Measurements from ENCODE around the gene PAGR1.

PAGR1 gene

GRCh38 chr16:29837841-29838240 lies 21.9 kb downstream of the PAGR1 start:
- no peak overlapping the region for H3K4me3 ChIP-seq (ENCODE audit: low read depth, low read length)
- TF ChIP-seq CTCF (IDR thresholded peaks at IDR 0.05; ENCODE audit: low read depth, low read length): no peak

DNA sequence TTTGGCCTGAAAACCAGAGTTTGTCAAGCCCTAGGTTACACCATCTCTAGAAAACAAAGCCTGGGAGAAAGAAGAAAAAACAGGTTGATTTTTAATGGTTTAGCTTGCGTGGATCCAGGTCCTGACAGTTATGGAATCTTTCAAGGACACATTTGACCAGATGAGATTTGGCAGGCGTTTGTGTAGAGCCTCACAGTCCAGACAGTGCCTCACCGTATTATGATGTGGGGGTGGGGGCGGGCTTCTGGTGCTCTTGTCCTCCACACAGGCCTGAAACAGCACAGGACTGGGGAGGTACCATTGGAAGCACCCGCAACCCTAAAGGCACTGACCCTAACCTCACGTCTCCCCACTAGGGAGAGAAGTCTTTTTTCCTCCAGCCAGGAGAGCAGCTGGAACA lies 23.9 kb downstream of the PAGR1 start:
- no peak for TF ChIP-seq CTCF (IDR thresholded peaks at IDR 0.05; ENCODE audit: low read depth, low read length)
- no peak overlapping the region for H3K4me3 ChIP-seq (ENCODE audit: low read depth, low read length)

- no peak overlapping the region for H3K4me3 ChIP-seq (ENCODE audit: low read depth, low read length)
- no peak for TF ChIP-seq CTCF (IDR thresholded peaks at IDR 0.05; ENCODE audit: low read depth, low read length)
Measured at GRCh38 chr16:29840240-29840639, 24.3 kb downstream of the PAGR1 start.

DNA sequence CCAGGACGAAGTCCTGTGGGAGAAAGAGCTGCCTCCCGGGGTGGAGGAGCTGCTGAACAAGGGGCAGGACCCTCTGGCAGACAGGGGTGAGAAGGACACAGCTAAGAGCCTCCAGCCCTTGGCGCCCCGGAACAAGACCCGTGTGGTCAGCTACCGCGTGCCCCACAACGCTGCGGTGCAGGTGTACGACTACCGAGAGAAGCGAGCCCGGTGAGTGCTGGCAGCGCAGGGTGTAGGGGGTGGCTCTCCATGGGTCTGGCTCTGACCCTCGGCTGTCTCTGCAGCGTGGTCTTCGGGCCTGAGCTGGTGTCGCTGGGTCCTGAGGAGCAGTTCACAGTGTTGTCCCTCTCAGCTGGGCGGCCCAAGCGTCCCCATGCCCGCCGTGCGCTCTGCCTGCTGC lies 25.7 kb downstream of the PAGR1 start:
- H3K4me3 ChIP-seq (ENCODE audit: low read depth, low read length): no peak overlapping the region
- TF ChIP-seq CTCF (IDR thresholded peaks at IDR 0.05; ENCODE audit: low read depth, low read length): no peak

DNA sequence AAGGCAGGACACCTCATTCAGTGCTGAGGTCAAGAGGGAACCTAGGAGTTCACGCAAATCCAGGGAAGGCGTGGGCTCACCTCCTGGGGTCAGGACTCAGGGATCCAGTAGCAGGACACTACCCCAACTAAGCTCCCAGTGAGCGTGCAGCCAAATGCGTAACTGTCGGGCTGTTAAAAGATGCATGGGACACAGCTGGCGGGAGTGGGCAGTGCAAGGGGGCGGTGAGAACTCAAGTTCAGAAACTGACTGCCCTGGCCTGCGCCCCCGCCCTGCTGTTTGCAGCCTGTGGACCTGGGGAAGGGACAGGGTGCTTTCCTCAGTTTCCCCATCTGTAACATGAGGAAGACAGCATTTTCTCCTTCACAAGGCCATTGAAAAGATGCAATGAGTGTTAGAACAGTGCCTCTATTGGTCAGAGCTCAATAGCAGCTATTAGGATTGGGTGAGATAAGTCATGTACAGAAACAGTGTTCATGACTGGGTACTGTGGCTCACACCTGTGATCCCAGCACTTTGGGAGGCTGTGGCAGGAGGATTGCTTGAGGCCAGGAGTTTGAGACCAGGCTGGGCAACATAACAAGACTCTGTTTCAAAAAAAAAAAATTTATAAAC lies 26.9 kb downstream of the PAGR1 start:
- H3K4me3 ChIP-seq (ENCODE audit: low read depth, low read length): no peak overlapping the region
- TF ChIP-seq CTCF (IDR thresholded peaks at IDR 0.05; ENCODE audit: low read depth, low read length): no peak

DNA sequence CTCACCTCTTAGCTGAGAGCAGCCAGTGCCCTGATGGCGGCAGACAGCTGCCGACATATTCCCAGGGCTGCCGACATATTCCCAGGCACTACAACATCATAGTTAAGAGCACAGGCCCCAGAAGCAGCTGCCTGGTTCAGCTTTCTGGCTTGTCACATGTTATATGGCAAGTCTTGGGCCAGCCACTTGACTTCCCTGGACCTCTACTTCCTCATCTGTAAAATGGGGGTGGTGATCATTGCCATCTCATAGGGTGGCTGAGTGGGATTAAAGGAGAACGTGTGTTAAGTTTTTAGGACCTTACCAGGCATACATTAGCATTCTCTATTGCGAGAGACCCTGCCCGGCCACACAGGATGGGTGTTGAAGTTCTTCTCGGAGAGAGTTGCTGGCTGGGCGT lies 28.0 kb downstream of the PAGR1 start:
- no peak for TF ChIP-seq CTCF (IDR thresholded peaks at IDR 0.05; ENCODE audit: low read depth, low read length)
- H3K4me3 ChIP-seq (ENCODE audit: low read depth, low read length): no peak overlapping the region

- H3K4me3 ChIP-seq (ENCODE audit: low read depth, low read length): no peak overlapping the region
- TF ChIP-seq CTCF (IDR thresholded peaks at IDR 0.05; ENCODE audit: low read depth, low read length): no peak
Measured at GRCh38 chr16:29844575-29845331, 28.8 kb downstream of the PAGR1 start.

Measured in WI38 (cell line).